Type B pancreatic cell (in vitro differentiated cells): ENCODE data around the gene KLHL7. TPM values are rescaled to one million over a fixed set of nuclear protein-coding genes. Genes with fewer than 3 reads are reported as not detected.
A peak's percentile ranks its signal among the peaks of the same experiment; 100 is the strongest.
"Not testable (repeated sequence)": the region's sequence is repeated elsewhere in the genome, so short reads cannot be mapped to it uniquely, and the experiment has no call there.

Source experiments
- DNase-seq: peaks from one replicate; pipeline ENCODE4 v3.0.0; 2021; ENCODE audit warnings: mixed read lengths; ENCODE audit not compliant: unreplicated experiment; ENCODE audit errors: extremely low spot score
- H3K27ac Mint-ChIP-seq: 2 replicates; pipeline ENCODE4 v1.8.0; 2021; ENCODE audit warnings: mild to moderate bottlenecking, mixed read lengths
- H3K27me3 Mint-ChIP-seq: 2 replicates; pipeline ENCODE4 v1.8.0; 2021; ENCODE audit warnings: mixed read lengths
- H3K36me3 Mint-ChIP-seq: 2 replicates; pipeline ENCODE4 v1.8.0; 2021; ENCODE audit warnings: mixed read lengths
- H3K4me1 Mint-ChIP-seq: one replicate; pipeline ENCODE4 v1.8.0; 2021; ENCODE audit warnings: mixed read lengths; ENCODE audit not compliant: unreplicated experiment
- H3K4me3 Mint-ChIP-seq: 2 replicates; pipeline ENCODE4 v1.8.0; 2021; ENCODE audit warnings: mild to moderate bottlenecking, mixed read lengths
- H3K9me3 Mint-ChIP-seq: 2 replicates; pipeline ENCODE4 v1.8.0; 2021; ENCODE audit warnings: mixed read lengths
- total RNA-seq: library from RNA; stranded (reverse); gene quantifications from 2 replicates; pipeline ENCODE4 v1.2.1, GENCODE V29; 2021; ENCODE audit warnings: low replicate concordance
- TF ChIP-seq, protein P1 (sequence below): fragments of 200-600 bp; sonication (generic); conservative IDR thresholded peaks from 2 replicates; pipeline ENCODE4 v1.5.0; 2021; ENCODE audit warnings: antibody characterized with exemption, mild to moderate bottlenecking

Gene KLHL7
- total RNA-seq, 1 donor from 2014 or later, result 44.3 TPM

DNA sequence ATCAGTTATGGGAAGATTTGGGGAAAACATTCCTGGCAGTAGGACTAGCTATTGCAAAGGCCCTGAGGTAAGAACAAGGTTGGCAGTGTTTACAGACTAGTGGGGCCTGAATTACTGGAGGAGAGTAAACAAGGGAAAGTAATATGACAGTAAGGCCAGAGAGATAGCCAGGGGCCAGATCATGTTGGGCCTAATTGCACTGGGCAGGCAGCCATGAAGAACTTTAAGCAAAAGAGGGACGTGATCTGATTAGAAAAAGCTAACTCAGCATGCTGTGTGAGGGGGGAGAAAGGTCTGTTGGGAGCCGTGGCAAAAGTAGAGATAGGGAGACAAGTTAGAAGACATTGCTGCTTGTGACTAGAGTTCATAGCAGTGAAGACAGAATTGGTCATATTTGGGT is 85.4 kb downstream of the KLHL7 start:
- peak overlapping the region; percentile 5 for H3K27ac Mint-ChIP-seq
- H3K4me1 Mint-ChIP-seq, result peaks cover 5% of the 10 kb centered on the region
- DNase-seq, result no peak
- TF ChIP-seq, protein P1, sequence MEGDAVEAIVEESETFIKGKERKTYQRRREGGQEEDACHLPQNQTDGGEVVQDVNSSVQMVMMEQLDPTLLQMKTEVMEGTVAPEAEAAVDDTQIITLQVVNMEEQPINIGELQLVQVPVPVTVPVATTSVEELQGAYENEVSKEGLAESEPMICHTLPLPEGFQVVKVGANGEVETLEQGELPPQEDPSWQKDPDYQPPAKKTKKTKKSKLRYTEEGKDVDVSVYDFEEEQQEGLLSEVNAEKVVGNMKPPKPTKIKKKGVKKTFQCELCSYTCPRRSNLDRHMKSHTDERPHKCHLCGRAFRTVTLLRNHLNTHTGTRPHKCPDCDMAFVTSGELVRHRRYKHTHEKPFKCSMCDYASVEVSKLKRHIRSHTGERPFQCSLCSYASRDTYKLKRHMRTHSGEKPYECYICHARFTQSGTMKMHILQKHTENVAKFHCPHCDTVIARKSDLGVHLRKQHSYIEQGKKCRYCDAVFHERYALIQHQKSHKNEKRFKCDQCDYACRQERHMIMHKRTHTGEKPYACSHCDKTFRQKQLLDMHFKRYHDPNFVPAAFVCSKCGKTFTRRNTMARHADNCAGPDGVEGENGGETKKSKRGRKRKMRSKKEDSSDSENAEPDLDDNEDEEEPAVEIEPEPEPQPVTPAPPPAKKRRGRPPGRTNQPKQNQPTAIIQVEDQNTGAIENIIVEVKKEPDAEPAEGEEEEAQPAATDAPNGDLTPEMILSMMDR, result no peak
- peaks cover 3% of the 10 kb centered on the region for H3K9me3 Mint-ChIP-seq
- peaks cover 33% of the 10 kb centered on the region for H3K36me3 Mint-ChIP-seq
- no peaks in the 10 kb centered on the region for H3K27me3 Mint-ChIP-seq
- no peak overlapping the region for H3K4me3 Mint-ChIP-seq

DNA sequence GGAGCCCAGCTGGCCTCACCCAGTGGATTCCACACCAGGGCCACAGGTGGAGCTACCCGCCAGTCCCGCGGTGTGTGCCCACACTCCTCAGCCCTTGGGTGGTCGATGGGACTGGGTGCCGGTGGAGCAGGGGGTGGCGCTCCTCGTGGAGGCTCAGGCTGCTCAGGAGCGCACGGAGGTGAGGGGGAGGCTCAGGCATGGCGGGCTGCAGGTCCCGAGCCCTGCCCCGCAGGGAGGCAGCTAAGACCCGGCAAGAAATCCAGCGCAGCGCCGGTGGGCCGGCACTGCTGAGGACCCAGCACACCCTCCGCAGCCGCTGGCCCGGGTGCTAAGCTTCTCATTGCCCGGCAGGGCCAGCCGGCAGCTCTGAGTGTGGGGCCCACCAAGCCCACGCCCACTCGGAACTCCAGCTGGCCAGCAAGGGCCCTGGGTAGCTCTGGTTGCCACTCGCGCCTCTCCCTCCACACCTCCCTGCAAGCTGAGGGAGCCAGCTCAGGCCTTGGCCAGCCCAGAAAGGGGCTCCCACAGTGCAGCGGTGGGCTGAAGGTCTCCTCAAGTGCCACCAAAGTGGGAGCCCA is 88.2 kb downstream of the KLHL7 start:
- H3K27ac Mint-ChIP-seq, H3K9me3 Mint-ChIP-seq, DNase-seq, H3K27me3 Mint-ChIP-seq, H3K4me3 Mint-ChIP-seq, H3K4me1 Mint-ChIP-seq: not testable (repeated sequence)
- peaks cover 29% of the 10 kb centered on the region for H3K36me3 Mint-ChIP-seq

DNA sequence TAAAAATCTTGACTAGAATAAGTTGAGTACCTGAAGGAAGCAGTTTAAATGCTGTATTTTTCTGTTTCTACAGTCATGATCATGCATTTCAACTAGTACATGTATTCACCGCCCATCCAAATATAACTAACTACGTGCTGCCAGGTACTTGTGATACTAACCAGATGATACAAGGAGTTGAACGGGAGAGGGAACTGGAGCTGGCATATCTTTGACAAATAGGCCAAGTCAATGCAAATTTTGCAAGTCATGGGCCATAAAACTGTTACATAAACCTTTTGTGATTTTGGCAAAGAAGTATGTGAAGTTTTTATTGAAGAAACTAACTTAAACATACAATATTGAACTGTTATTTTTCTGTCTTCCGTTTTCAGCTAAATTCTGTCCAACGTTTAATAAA is 90.7 kb downstream of the KLHL7 start:
- Mint-ChIP-seq H3K9me3 (peaks cover 3% of the 10 kb centered on the region), H3K27me3 (no peaks in the 10 kb centered on the region), H3K36me3 (peaks cover 23% of the 10 kb centered on the region), H3K27ac (no peak overlapping the region), H3K4me1 (peaks cover under 1% of the 10 kb centered on the region), H3K4me3 (no peak overlapping the region)
- DNase-seq, result no peak
- TF ChIP-seq, protein P1, result no peak

DNA sequence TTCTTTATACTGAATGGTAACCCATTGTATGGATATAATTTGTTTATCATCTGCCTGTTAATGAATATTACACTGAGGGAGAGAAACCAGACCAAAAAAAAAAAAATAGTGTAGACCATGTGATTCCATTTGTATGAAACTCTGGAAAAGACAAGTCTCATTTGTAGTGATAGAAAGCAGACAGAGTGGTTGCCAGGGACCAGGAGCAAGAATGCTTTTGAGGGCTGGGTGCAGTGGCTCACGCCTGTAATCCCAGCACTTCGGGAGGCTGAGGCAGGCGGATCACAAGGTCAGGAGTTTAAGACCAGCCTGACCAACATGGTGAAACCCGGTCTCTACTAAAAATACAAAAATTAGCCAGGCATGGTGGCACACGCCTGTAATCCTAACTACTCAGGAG is 92.2 kb downstream of the KLHL7 start:
- H3K4me1 Mint-ChIP-seq, H3K9me3 Mint-ChIP-seq, H3K27ac Mint-ChIP-seq, H3K4me3 Mint-ChIP-seq, DNase-seq, H3K27me3 Mint-ChIP-seq: not testable (repeated sequence)
- peaks cover 17% of the 10 kb centered on the region for H3K36me3 Mint-ChIP-seq

DNA sequence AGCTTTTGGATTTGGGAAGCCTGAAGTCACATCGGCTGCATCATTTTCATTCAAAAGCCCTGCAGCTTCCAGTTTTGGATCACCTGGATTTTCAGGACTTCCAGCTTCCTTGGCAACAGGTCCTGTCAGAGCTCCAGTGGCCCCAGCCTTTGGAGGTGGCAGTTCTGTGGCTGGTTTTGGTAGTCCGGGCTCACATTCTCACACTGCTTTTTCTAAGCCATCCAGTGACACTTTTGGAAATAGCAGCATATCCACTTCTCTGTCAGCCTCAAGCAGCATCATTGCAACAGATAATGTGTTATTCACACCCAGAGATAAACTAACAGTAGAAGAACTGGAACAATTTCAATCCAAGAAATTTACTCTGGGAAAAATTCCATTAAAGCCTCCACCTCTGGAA is 94.7 kb downstream of the KLHL7 start:
- H3K27me3 Mint-ChIP-seq, result no peaks in the 10 kb centered on the region
- TF ChIP-seq, protein P1, result no peak
- peaks cover 21% of the 10 kb centered on the region for H3K36me3 Mint-ChIP-seq
- no peaks in the 10 kb centered on the region for H3K9me3 Mint-ChIP-seq
- no peak overlapping the region for H3K4me3 Mint-ChIP-seq
- H3K4me1 Mint-ChIP-seq, result no peaks in the 10 kb centered on the region
- no peak overlapping the region for H3K27ac Mint-ChIP-seq
- no peak for DNase-seq

DNA sequence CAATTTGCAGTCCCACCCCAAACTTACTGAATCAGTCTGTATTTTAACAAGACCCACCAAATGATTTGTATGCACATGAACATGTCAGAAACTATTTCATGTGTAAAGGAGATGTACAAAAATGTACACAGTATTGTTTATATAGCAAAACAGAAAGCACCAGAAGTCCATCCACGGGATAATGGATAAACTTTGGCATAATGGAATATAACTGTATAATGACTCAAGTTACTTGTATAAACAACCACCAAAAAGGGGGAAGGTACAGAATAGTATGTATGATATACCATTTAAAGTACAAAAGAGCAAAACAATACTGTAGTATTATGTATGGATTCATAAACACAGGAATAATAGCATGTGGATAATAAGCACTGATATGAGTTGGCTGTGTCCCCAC is 98.7 kb downstream of the KLHL7 start:
- no peak overlapping the region for H3K27ac Mint-ChIP-seq
- no peaks in the 10 kb centered on the region for H3K4me1 Mint-ChIP-seq
- peaks cover 18% of the 10 kb centered on the region for H3K36me3 Mint-ChIP-seq
- H3K27me3 Mint-ChIP-seq, result peaks cover 5% of the 10 kb centered on the region
- H3K4me3 Mint-ChIP-seq, result no peak overlapping the region
- no peaks in the 10 kb centered on the region for H3K9me3 Mint-ChIP-seq
- no peak for DNase-seq
- TF ChIP-seq, protein P1, result no peak

DNA sequence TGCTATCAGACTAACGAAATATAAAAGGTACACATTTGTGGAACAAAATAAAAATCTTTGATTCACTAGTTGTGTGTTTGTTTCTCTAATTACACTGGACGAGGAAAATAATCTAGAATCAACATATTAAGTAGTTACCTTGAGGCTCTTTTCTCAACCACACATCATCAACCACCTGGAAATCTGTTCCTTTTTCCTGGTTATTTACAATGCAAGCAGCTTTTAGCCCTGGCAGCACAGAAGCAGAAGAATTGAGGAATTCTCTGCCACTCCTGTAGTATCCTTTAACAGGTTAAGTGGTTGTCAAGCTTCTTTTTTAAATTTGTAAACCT is 100.0 kb downstream of the KLHL7 start:
- Mint-ChIP-seq H3K4me1 (no peaks in the 10 kb centered on the region), H3K4me3 (peak overlapping the region; percentile 74), H3K27me3 (peaks cover 5% of the 10 kb centered on the region), H3K36me3 (peaks cover 13% of the 10 kb centered on the region), H3K9me3 (no peaks in the 10 kb centered on the region), H3K27ac (no peak overlapping the region)
- TF ChIP-seq, protein P1, result no peak
- no peak for DNase-seq
